ENCODE results near the gene SH2B2.
"Not testable (repeated sequence)": the region's sequence is repeated elsewhere in the genome, so short reads cannot be mapped to it uniquely, and the experiment has no call there.

Gene SH2B2

DNA sequence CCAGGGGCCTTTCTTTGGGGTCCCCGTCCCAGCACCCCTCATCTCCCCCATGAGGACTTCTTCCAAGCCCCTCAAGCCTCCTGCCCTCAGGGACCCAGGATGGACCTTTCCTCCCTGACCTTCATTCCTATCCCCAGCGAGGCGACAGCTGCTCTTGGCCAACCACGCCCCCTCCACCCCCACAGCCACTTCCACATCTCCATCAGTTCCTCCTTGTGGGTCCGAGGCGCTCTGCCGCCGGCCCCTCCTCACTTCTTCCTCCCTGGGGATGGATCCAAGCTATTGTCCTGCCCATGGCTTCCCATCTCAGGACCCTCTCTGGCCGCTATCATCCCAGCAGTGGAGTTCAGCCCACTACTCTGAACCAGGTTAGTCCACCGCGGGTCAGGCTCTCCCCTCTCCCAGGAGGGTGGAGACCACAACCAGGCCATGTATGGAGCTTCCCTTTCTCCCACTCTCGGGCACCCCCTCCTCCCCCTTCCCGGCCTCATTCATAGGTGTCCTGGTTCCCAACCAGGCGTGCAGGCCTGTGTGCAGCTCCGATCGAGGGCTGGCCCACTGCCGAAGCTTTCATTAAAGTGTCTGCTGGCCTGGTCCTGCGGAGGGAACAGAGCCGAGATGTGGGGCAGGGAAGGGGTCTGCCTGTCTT, 1.7 kb upstream of the SH2B2 start:
- DNase-seq (ENCODE audit: low read depth in 1 of 2, low spot score in 1 of 2), result no peak

DNA sequence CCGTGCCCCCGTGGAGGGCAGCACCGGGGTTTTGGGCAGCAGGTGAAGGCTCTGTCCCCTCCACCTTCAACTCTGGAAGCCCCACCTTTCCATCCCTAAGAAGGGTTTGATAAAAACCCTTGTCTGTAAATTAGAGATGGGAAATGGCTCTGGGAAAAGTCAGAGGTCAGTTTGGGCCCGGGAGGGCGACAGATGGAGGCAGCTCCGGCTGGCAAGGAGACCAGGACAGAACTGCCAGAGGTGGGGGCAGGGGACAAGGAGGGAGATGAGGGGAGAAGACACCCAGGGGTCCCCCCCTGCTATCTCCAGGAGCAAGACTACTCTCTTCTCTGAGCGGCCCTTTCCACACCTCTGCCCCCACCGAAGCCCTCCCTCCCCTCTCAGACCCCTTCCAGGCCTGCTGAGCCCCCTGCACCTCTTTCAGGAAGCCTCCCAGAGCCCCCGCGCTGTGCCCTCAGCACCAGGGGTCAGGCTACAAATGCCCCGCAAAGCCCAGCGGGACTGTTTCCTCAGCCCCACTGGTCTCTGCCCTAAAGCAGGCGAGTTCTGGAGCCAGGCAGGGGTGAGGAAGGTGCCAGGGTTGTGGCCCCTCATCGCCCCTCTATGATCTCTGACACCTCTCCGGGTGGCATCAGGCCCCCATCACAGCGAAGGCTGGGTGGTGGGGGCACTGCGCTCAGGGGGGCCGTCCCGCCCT, 980 bp upstream of the SH2B2 start:
- no peak for DNase-seq (ENCODE audit: low read depth in 1 of 2, low spot score in 1 of 2)

- no peak for DNase-seq (ENCODE audit: low read depth in 1 of 2, low spot score in 1 of 2)
Measured at GRCh38 chr7:102287111-102287980, 678 bp downstream of the SH2B2 start.

DNA sequence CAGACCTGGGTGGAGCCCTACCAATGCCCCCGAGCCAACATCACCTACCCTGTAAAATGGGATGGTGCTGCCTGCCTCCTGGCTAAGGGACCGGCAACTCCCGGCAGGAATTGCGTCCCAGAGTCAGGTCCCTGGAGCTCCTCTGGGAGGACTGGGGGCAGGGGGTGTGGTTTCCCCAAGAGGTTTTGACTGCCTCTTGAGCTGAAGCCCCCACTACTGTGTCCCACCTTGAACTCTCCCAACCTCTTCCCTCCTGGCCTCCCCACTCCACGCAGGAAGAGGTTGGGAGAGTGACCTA, 1.3 kb downstream of the SH2B2 start:
- no peak for DNase-seq (ENCODE audit: low read depth in 1 of 2, low spot score in 1 of 2)

GRCh38 chr7:102288285-102288930, 1.7 kb downstream of the SH2B2 start:
- DNase-seq (ENCODE audit: low read depth in 1 of 2, low spot score in 1 of 2), result no peak

GRCh38 chr7:102289057-102289456, 2.4 kb downstream of the SH2B2 start:
- no peak for DNase-seq (ENCODE audit: low read depth in 1 of 2, low spot score in 1 of 2)

DNA sequence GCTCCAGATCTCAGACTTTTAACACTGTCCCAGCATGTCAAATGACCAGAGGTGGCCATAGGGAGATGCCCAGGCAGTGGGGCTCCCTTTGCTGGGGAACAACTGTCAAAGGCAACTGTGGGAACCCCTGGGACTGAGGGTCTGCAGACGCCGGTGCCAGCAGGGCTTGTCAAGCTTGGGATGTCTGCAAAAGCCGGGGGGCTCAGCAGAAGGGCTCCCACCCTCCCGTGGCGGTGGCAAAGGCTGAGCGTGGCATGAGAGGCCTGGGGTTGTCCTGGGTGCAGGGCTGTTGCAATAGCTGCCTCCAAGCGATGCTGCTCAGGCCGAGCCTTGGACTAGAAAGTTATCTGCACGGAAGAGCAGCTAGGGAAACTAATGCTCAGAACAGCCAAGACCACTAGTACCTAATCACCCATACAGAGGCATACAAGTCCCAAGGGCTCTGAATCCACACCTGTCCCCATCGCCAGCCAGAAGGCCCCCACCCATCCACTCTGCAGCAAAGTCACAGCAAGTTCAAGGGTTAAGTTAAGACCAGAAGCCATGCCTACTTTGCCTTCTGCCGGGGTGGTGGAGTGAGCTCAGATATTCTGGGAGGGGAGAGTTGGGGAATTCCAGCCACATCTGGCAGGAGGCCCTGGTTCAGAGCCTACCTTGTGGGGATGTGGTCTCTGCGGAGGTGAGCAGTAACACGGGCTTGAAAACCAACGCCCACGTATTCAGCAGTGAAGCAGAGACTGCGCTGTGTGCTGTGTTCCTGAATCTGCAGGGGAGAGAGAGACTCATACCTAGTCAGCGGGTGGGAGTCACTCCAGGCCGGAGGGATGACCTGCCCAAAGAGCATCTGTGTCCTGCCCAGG, 4.6 kb downstream of the SH2B2 start:
- no peak for DNase-seq (ENCODE audit: low read depth in 1 of 2, low spot score in 1 of 2)

- DNase-seq (ENCODE audit: low read depth in 1 of 2, low spot score in 1 of 2), result no peak
Measured at GRCh38 chr7:102291916-102292267, 5.2 kb downstream of the SH2B2 start.

DNA sequence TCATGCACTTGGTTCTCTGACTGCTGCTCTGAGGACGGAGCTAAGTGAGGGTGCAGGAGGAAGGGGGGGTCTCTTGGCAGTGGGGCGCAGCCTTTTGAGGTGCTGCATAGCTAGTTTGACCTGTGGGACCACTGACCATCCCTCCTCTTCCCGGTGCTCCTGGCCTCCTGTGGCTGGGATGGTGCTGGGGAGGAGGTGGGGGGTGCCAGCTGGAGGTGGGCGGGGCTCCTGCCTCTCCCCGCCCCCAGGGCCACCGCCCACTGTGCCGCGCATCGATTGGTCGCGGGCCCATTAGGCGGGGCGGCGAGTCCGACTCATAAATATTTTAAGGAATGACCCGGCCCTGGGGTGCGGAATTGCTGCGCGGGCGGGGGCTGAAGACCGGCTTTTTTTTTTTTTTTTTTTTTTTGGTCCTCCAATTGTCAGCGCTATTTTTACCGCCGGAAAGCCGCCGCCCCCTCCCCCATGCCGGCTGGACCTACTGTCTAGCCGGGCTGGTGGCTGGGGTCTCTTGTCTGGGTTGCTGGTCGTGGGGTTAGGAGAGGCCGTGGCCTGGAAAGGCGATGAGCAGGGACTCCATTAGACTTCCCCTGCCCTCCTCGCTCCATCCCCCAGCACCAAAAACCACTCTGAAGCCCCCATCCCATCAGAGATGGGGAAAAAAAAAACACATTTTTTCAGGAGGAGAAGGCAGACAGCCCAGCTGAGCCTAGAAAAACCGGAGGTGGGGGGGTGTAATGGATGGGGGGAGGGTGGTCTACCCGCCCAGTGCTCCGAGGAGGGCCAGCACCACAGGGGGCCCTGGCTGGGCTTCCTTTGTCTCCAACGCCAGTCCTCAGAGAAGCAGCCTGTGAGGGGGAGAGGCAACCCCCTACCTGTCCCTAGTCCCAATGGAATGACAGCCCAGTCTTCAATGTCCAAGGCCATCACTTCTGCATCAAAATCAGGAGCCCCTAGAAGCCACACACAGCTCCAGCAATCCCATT, 6.4 kb downstream of the SH2B2 start:
- DNase-seq (ENCODE audit: low read depth in 1 of 2, low spot score in 1 of 2), result no peak

GRCh38 chr7:102294589-102294988, 7.9 kb downstream of the SH2B2 start:
- no peak for DNase-seq (ENCODE audit: low read depth in 1 of 2, low spot score in 1 of 2)

GRCh38 chr7:102295346-102296178, 8.9 kb downstream of the SH2B2 start:
- no peak for DNase-seq (ENCODE audit: low read depth in 1 of 2, low spot score in 1 of 2)

DNA sequence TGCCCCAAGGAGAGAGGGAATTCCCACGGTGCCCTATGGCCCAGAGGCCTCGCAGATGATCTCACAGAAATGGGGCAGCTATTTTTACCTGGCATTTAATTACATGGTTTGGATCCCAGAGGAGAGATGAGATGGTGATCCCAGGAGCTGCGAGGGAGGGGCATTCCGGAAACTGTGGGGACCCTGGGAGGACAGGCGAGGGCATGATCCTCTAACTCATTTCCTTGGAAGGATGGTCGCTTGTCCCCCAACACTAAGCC, 9.4 kb downstream of the SH2B2 start:
- no peak for DNase-seq (ENCODE audit: low read depth in 1 of 2, low spot score in 1 of 2)

- no peak for DNase-seq (ENCODE audit: low read depth in 1 of 2, low spot score in 1 of 2)
Measured at GRCh38 chr7:102296514-102296913, 9.8 kb downstream of the SH2B2 start.

GRCh38 chr7:102297487-102298218, 11.0 kb downstream of the SH2B2 start:
- DNase-seq (ENCODE audit: low read depth in 1 of 2, low spot score in 1 of 2), result no peak

- DNase-seq (ENCODE audit: low read depth in 1 of 2, low spot score in 1 of 2), result no peak
Measured at GRCh38 chr7:102300643-102301221, 14.1 kb downstream of the SH2B2 start.

GRCh38 chr7:102301367-102301766, 14.7 kb downstream of the SH2B2 start:
- DNase-seq (ENCODE audit: low read depth in 1 of 2, low spot score in 1 of 2), result not testable (repeated sequence)

GRCh38 chr7:102302025-102302424, 15.4 kb downstream of the SH2B2 start:
- DNase-seq (ENCODE audit: low read depth in 1 of 2, low spot score in 1 of 2), result no peak
